Left ventricle myocardium inferior (tissue), 1 donor: ENCODE results near the gene ALOX5. TPM values are rescaled to one million over a fixed set of nuclear protein-coding genes. Genes with fewer than 3 reads are reported as not detected.
"Not testable (repeated sequence)": the region's sequence is repeated elsewhere in the genome, so short reads cannot be mapped to it uniquely, and the experiment has no call there.

ENCODE experiments used
- DNase-seq: peaks from one replicate; pipeline ENCODE4 v3.0.0-alpha.2; 2020
- H3K27ac ChIP-seq: fragments of 200-600 bp; replicated peaks from 2 replicates; pipeline ENCODE4 v1.8.0; 2021
- H3K27me3 ChIP-seq: fragments of 200-600 bp; 2 replicates; pipeline ENCODE4 v1.8.0; 2021; ENCODE audit warnings: low read depth
- H3K36me3 ChIP-seq: fragments of 200-600 bp; 2 replicates; pipeline ENCODE4 v1.8.0; 2021
- H3K4me1 ChIP-seq: fragments of 200-600 bp; 2 replicates; pipeline ENCODE4 v1.8.0; 2021
- H3K4me3 ChIP-seq: fragments of 200-600 bp; 2 replicates; pipeline ENCODE4 v1.8.0; 2021; ENCODE audit warnings: mild to moderate bottlenecking, moderate library complexity
- H3K9me3 ChIP-seq: fragments of 200-600 bp; replicated peaks from 2 replicates; pipeline ENCODE4 v1.8.0; 2021
- intact Hi-C: fragments of 100-400 bp; cut with micrococcal nuclease; formaldehyde crosslinking; loops from one replicate; pipeline ENCODE4 v1.11.0; 2022
- total RNA-seq: library from RNA; stranded (reverse); fragmentation: NEBNext Ultra II Directional; extraction: Animal tissue kit (Norgen Biotek cat#: 25700); gene quantifications from one replicate; pipeline ENCODE4 v1.2.1, GENCODE V29; 2021
- TF ChIP-seq, protein P1 (sequence below): fragments of 200-600 bp; IDR thresholded peaks from 2 replicates; pipeline ENCODE4 v1.8.0; 2021; ENCODE audit warnings: antibody characterized with exemption, mild to moderate bottlenecking, borderline replicate concordance
- donor health status: DM: no; HTN: yes; CAD: no; lungs with severe emphysema.

The ALOX5 gene
- total RNA-seq, 1 donor from 2014 or later, result 3.2 TPM

DNA sequence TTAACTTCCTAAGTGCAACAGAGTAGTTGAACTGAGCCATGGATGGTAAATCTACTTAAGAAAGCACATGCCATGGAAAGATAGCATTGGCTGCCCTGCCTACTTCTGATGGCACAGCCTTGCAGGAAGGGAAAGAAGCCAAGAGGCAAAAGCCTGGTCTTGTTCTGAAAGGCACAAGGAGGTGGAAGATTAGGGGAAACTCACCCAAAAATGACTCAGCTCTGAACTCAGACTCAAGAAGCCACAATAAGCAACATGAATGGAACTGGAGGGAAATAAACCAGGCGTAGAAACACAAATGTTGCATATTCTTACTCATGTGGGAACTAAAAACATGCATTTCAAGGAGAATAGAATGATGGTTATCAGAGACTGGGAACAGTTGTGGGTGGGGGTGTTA, 20.8 kb upstream of the ALOX5 start:
- no peak overlapping the region for H3K4me3 ChIP-seq
- H3K27me3 ChIP-seq, result peaks cover 6% of the 10 kb centered on the region
- no peak overlapping the region for H3K27ac ChIP-seq
- no peak for DNase-seq
- intact Hi-C loops, result no loop called here
- no peaks in the 10 kb centered on the region for H3K4me1 ChIP-seq
- peaks cover 8% of the 10 kb centered on the region for H3K9me3 ChIP-seq
- no peaks in the 10 kb centered on the region for H3K36me3 ChIP-seq
- TF ChIP-seq, protein P1, sequence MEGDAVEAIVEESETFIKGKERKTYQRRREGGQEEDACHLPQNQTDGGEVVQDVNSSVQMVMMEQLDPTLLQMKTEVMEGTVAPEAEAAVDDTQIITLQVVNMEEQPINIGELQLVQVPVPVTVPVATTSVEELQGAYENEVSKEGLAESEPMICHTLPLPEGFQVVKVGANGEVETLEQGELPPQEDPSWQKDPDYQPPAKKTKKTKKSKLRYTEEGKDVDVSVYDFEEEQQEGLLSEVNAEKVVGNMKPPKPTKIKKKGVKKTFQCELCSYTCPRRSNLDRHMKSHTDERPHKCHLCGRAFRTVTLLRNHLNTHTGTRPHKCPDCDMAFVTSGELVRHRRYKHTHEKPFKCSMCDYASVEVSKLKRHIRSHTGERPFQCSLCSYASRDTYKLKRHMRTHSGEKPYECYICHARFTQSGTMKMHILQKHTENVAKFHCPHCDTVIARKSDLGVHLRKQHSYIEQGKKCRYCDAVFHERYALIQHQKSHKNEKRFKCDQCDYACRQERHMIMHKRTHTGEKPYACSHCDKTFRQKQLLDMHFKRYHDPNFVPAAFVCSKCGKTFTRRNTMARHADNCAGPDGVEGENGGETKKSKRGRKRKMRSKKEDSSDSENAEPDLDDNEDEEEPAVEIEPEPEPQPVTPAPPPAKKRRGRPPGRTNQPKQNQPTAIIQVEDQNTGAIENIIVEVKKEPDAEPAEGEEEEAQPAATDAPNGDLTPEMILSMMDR, result no peak

GRCh38 chr10:45354261-45354660, 19.8 kb upstream of the ALOX5 start:
- TF ChIP-seq, protein P1, result no peak
- H3K36me3 ChIP-seq, result no peaks in the 10 kb centered on the region
- H3K4me3 ChIP-seq, result no peak overlapping the region
- no peaks in the 10 kb centered on the region for H3K4me1 ChIP-seq
- peaks cover 15% of the 10 kb centered on the region for H3K27me3 ChIP-seq
- intact Hi-C loops, result no loop called here
- no peaks in the 10 kb centered on the region for H3K9me3 ChIP-seq
- no peak for DNase-seq
- H3K27ac ChIP-seq, result no peak overlapping the region

- no peak for DNase-seq
- intact Hi-C loops, result no loop called here
- TF ChIP-seq, protein P1, result no peak
- Histone ChIP-seq H3K9me3 (no peaks in the 10 kb centered on the region), H3K27ac (no peak overlapping the region), H3K4me1 (no peaks in the 10 kb centered on the region), H3K27me3 (peaks cover 28% of the 10 kb centered on the region), H3K4me3 (no peak overlapping the region), H3K36me3 (no peaks in the 10 kb centered on the region)
These were observed 18.5 kb upstream of the ALOX5 start for GRCh38 chr10:45355494-45355893.

GRCh38 chr10:45358961-45359360, 15.1 kb upstream of the ALOX5 start:
- H3K9me3 ChIP-seq, H3K27ac ChIP-seq, H3K4me3 ChIP-seq, H3K36me3 ChIP-seq, intact Hi-C loops, H3K4me1 ChIP-seq, DNase-seq: not testable (repeated sequence)
- H3K27me3 ChIP-seq, result peaks cover 45% of the 10 kb centered on the region

DNA sequence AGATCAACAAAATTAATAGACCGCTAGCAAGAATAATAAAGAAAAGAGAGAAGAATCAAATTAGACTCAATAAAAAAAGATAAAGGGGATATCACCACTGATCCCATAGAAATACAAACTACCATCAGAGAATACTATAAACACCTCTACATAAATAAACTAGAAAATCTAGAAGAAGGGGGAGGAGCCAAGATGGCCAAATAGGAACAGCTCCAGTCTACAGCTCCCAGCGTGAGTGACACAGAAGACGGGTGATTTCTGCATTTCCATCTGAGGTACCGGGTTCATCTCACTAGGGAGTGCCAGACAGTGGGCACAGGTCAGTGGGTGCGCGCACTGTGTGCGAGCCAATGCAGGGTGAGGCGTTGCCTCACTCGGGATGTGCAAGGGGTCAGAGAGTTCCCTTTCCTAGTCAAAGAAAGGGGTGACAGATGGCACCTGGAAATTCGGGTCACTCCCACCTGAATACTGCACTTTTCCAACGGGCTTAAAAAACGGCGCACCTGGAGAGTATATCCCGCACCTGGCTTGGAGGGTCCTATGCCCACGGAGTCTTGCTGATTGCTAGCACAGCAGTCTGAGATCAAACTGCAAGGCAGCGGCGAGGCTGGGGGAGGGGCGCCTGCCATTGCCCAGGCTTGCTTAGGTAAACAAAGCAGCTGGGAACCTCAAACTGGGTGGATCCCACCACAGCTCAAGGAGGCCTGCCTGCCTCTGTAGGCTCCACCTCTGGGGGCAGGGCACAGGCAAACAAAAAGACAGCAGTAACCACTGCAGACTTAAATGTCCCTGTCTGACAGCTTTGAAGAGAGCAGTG, 11.8 kb upstream of the ALOX5 start:
- H3K9me3 ChIP-seq, H3K4me3 ChIP-seq, H3K4me1 ChIP-seq, DNase-seq, H3K27ac ChIP-seq, H3K36me3 ChIP-seq, intact Hi-C loops: not testable (repeated sequence)
- H3K27me3 ChIP-seq, result peaks cover 45% of the 10 kb centered on the region

- intact Hi-C loops, H3K36me3 ChIP-seq, H3K9me3 ChIP-seq, H3K27ac ChIP-seq, H3K4me1 ChIP-seq, DNase-seq, H3K4me3 ChIP-seq: not testable (repeated sequence)
- H3K27me3 ChIP-seq, result peaks cover 18% of the 10 kb centered on the region
These were observed 6.4 kb upstream of the ALOX5 start for GRCh38 chr10:45367643-45368042.

DNA sequence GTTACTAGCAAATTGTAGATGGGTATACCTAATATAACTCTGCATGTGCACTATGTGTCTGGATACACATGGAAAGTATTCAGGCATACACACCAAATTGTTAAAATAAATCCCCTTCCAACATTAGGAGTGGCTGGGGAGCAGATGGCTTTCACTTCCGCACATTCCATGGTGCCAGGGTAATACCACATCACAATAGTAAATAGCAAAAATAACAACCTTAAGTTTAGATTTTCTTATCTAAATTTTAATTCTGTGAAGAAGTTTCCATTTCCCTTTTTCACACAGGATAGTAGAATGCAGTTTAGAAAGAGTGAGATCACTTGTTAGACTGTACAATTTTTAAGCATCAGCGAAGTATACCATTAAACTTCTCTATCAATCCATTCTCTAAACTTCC, 5.8 kb upstream of the ALOX5 start:
- TF ChIP-seq, protein P1, result no peak
- peaks cover 16% of the 10 kb centered on the region for H3K27me3 ChIP-seq
- peaks cover 2% of the 10 kb centered on the region for H3K4me1 ChIP-seq
- no peaks in the 10 kb centered on the region for H3K9me3 ChIP-seq
- H3K4me3 ChIP-seq, result no peak overlapping the region
- H3K27ac ChIP-seq, result no peak overlapping the region
- intact Hi-C loops, result no loop called here
- H3K36me3 ChIP-seq, result no peaks in the 10 kb centered on the region
- DNase-seq, result no peak
